Upper lobe of left lung (tissue), 6 donors: ENCODE results near the gene VOPP1. TPM values are rescaled to one million over a fixed set of nuclear protein-coding genes. Genes with fewer than 3 reads are reported as not detected.
"Not testable (repeated sequence)": the region's sequence is repeated elsewhere in the genome, so short reads cannot be mapped to it uniquely, and the experiment has no call there.

Experiments
- ATAC-seq, 2 donors: fragments of 200-7000 bp; cut with Tn5 transposase; one replicate each; pipeline ENCODE4 v1.9.1; 2022; ENCODE audit warnings: mild to moderate bottlenecking in 2 of 2, moderate library complexity in 2 of 2; ENCODE audit not compliant: low FRiP score in 2 of 2
- DNase-seq, 2 donors: peaks; one replicate each; pipeline ENCODE4 v3.0.0-alpha.2; 2019 to 2020
- H3K27ac ChIP-seq, 4 donors: fragments of 200-600 bp; sonication (generic); one replicate each; pipeline ENCODE4 v1.5.1; 2016 to 2019
- H3K27me3 ChIP-seq, 4 donors: fragments of 200-600 bp; sonication (generic); one replicate each; pipeline ENCODE4 v1.5.1; 2017 to 2019
- H3K36me3 ChIP-seq, 4 donors: fragments of 200-600 bp; sonication (generic); one replicate each; pipeline ENCODE4 v1.5.1; 2016 to 2019
- H3K4me1 ChIP-seq, 4 donors: fragments of 200-600 bp; sonication (generic); one replicate each; pipeline ENCODE4 v1.5.1; 2018 to 2019
- H3K4me3 ChIP-seq, 4 donors: fragments of 200-600 bp; sonication (generic); one replicate each; pipeline ENCODE4 v1.5.1; 2017 to 2019; ENCODE audit warnings: mild to moderate bottlenecking in 2 of 4, moderate library complexity in 1 of 4
- H3K9me3 ChIP-seq, 4 donors: fragments of 200-600 bp; sonication (generic); one replicate each; pipeline ENCODE4 v1.5.1; 2018 to 2019
- EP300 ChIP-seq, 4 donors: sonication (generic); formaldehyde crosslinking; IDR thresholded peaks; one replicate each; pipeline ENCODE4 v1.5.1; 2017; ENCODE audit warnings: antibody characterized with exemption in 4 of 4, control low read depth in 2 of 4
- POLR2A ChIP-seq, 4 donors: fragments of 450-650 bp; IDR thresholded peaks; one replicate each; pipeline ENCODE4 v1.5.1; 2016 to 2017; ENCODE audit warnings: antibody characterized with exemption in 4 of 4, mild to moderate bottlenecking in 2 of 4
- POLR2AphosphoS5 ChIP-seq, 2 donors: sonication (generic); formaldehyde crosslinking; IDR thresholded peaks; one replicate each; pipeline ENCODE4 v1.5.1; 2017; ENCODE audit warnings: antibody characterized with exemption in 2 of 2
- WGBS, 2 donors: methylation state at CpG; one replicate each; pipeline ENCODE4 v1.1.5; 2017 to 2018; 5-methylcytosine and 5-hydroxymethylcytosine counted together
- total RNA-seq, 6 donors: library from RNA; depleted of rRNA in 4 of 6; stranded (reverse); fragments of >200 nt in 4 of 6; gene quantifications; one replicate each; pipeline versions ENCODE4 v1.1.0 to v1.2.1, GENCODE V29; 2016 to 2021
- TF ChIP-seq, protein P1 (sequence below), 6 experiments: fragments of 450-650 bp in 4 of 6; fragments of 200-600 bp in 2 of 6; sonication (generic) in 2 of 6; IDR thresholded peaks; one replicate each; pipeline ENCODE4 v1.5.1; 2016 to 2019; ENCODE audit warnings: antibody characterized with exemption in 6 of 6
- donor health status: DM: no; HTN: no; CAD: no; lungs with moderate emphysema.
- donor health status: DM: no; HTN: yes; CAD: no; lungs with severe emphysema.

The VOPP1 gene
- total RNA-seq, 6 donors from 2014 or later = 27.2 to 67.6 (median 45.0) TPM

DNA sequence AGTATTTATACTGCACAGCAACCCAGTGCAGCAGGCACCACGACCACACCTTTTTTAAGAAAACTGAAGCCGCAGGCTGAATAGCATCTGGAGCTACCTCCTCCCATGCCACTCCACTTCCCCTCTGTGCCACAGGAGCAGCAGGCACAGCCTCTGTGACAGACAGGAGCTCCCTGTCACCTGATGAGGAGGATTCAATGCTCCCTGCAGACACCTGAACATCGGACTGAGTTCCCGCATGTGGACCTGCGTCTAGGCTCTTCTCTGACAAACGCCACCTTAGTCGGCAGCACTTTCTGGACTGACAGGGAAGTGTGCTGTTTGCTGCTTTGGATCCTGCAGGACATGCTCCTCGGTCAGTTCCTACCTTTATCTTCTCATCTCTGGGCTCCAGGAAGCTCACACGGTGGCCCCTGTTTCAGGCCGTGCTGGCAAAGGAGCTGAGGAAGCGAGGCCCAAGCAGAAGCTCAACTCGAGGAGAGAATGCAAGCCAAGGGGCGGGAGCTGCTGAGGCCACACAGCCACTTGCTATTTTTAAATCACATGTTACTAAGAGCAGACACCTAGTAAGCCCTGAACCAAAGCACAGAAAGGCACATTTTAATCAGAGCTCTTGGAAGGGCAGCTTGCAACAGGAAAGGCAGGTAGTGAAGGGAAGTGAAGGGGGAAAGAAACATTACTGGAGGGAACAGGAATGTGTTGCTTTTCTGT lies 56.6 kb downstream of the VOPP1 start:
- no peak for ATAC-seq
- DNase-seq = no peak
- Histone ChIP-seq H3K4me1 (peaks cover 0 to 10% (median 6%) of the 10 kb centered on the region in 4 donors), H3K27ac (no peak overlapping the region), H3K27me3 (no peaks in the 10 kb centered on the region), H3K4me3 (no peak overlapping the region), H3K36me3 (peaks cover 0 to 45% (median 11%) of the 10 kb centered on the region in 4 donors), H3K9me3 (no peaks in the 10 kb centered on the region)
- TF ChIP-seq POLR2A (IDR thresholded peaks at IDR 0.05) (no peak), EP300 (IDR thresholded peaks at IDR 0.05) (no peak), POLR2AphosphoS5 (IDR thresholded peaks at IDR 0.05) (no peak)
- TF ChIP-seq, protein P1, sequence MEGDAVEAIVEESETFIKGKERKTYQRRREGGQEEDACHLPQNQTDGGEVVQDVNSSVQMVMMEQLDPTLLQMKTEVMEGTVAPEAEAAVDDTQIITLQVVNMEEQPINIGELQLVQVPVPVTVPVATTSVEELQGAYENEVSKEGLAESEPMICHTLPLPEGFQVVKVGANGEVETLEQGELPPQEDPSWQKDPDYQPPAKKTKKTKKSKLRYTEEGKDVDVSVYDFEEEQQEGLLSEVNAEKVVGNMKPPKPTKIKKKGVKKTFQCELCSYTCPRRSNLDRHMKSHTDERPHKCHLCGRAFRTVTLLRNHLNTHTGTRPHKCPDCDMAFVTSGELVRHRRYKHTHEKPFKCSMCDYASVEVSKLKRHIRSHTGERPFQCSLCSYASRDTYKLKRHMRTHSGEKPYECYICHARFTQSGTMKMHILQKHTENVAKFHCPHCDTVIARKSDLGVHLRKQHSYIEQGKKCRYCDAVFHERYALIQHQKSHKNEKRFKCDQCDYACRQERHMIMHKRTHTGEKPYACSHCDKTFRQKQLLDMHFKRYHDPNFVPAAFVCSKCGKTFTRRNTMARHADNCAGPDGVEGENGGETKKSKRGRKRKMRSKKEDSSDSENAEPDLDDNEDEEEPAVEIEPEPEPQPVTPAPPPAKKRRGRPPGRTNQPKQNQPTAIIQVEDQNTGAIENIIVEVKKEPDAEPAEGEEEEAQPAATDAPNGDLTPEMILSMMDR (IDR thresholded peaks at IDR 0.05) = no peak
- 54 to 65% methylated on average over 13 of the region's 13 CpGs for WGBS, 2 donors

DNA sequence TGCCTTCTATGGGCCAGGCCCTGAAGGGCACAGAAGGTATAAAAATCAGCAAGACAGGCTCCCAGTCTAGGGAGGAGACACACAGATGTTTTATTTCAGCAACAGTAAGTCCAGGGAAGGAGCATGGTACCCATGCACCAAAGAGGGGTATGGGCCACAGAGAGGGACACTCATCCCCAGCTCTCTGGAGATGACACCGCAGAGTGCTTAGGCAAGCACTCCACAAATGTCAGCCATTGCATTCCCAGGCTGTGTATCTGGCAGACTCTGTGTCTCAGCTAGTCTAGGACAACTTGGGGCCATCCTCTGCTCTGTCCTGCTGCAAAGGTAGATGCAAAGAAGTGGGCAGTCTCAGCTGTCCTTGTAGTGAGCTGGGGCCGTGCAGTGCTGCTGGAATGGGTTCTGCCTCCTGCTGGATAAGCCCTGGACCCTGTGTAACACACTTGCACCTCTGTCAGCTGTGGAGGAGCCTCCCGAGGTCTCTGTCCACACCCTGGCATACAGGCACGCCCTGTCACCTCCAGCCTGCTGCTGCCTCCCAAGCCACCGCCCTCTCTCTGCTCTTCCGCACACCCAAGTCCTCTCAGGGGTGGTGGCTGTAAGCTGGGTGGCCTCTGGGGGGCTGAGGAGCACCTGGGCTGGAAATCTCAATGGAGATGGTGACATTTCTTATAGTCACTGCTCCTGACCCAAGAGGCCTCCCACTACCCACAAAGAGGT lies 57.6 kb downstream of the VOPP1 start:
- WGBS, 2 donors = 99% methylated on average over 6 of the region's 6 CpGs; no CpG with 5 or more reads in 1 of the 2 donors
- Histone ChIP-seq H3K4me3 (no peak overlapping the region), H3K4me1 (peaks cover 0 to 10% (median 6%) of the 10 kb centered on the region in 4 donors), H3K9me3 (no peaks in the 10 kb centered on the region), H3K27ac (no peak overlapping the region), H3K27me3 (no peaks in the 10 kb centered on the region), H3K36me3 (peaks cover 0 to 41% (median 10%) of the 10 kb centered on the region in 4 donors)
- TF ChIP-seq EP300 (IDR thresholded peaks at IDR 0.05) = no peak
- DNase-seq (no peak), ATAC-seq (peak in 1 of 2 donors; percentile 16)

- DNase-seq = no peak
- Histone ChIP-seq H3K4me3 (no peak overlapping the region), H3K4me1 (peaks cover 0 to 14% (median 6%) of the 10 kb centered on the region in 4 donors), H3K36me3 (peaks cover 0 to 33% (median 8%) of the 10 kb centered on the region in 4 donors), H3K9me3 (no peaks in the 10 kb centered on the region), H3K27me3 (no peaks in the 10 kb centered on the region), H3K27ac (no peak overlapping the region)
- 96 to 98% methylated on average over 5 of the region's 5 CpGs for WGBS, 2 donors
- no peak for ATAC-seq
- no peak for TF ChIP-seq POLR2AphosphoS5 (IDR thresholded peaks at IDR 0.05)
Measured at GRCh38 chr7:55513868-55514267, 58.4 kb downstream of the VOPP1 start.

DNA sequence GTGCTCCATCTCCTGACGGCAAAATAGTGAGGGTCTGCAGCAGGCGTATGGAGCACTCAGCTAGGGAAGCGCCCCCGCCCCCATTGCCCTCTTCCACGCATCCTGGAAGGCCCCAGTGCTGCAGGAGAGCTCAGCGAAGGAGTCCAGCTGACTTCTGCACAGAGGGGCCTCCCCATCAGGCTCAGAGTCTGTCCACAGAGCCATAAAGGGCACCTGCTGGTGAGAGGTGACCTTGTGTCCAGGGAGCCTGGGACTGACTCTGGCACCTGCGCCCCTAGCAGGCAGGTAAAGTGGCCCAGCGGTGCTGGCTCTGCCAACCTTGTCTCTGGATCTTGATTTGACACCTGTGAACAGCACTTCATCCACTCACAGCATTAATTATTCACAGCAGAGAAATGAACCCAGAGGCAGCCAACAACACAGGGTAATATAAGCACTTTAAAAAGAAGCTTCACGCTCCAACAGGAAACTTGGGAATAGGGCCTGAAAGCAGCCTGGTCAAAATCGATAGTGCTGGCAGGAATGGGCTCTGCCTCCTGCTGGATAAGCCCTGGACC lies 59.6 kb downstream of the VOPP1 start:
- no peak overlapping the region for H3K27ac ChIP-seq
- 94 to 95% methylated on average over 8 to 10 of the region's 10 CpGs for WGBS, 2 donors
- peak in 1 of 2 donors; percentile 9 for ATAC-seq
- H3K27me3 ChIP-seq = no peaks in the 10 kb centered on the region
- H3K4me3 ChIP-seq = no peak overlapping the region
- H3K36me3 ChIP-seq = peaks cover 0 to 24% (median 6%) of the 10 kb centered on the region in 4 donors
- H3K9me3 ChIP-seq = no peaks in the 10 kb centered on the region
- TF ChIP-seq POLR2AphosphoS5 (IDR thresholded peaks at IDR 0.05) = no peak
- TF ChIP-seq, protein P1 (IDR thresholded peaks at IDR 0.05) = no peak
- no peak for TF ChIP-seq POLR2A (IDR thresholded peaks at IDR 0.05)
- TF ChIP-seq EP300 (IDR thresholded peaks at IDR 0.05) = no peak
- DNase-seq = no peak
- peaks cover 0 to 14% (median 6%) of the 10 kb centered on the region in 4 donors for H3K4me1 ChIP-seq

- peaks cover 0 to 15% (median 0%) of the 10 kb centered on the region in 4 donors for H3K36me3 ChIP-seq
- TF ChIP-seq, protein P1 (IDR thresholded peaks at IDR 0.05) = no peak
- TF ChIP-seq POLR2AphosphoS5 (IDR thresholded peaks at IDR 0.05) (no peak), EP300 (IDR thresholded peaks at IDR 0.05) (no peak), POLR2A (IDR thresholded peaks at IDR 0.05) (no peak)
- H3K9me3 ChIP-seq = no peaks in the 10 kb centered on the region
- WGBS, 2 donors = 89 to 100% methylated on average over 3 of the region's 3 CpGs
- H3K27me3 ChIP-seq = no peaks in the 10 kb centered on the region
- H3K4me3 ChIP-seq = no peak overlapping the region
- ATAC-seq = peak in 1 of 2 donors; percentile 23
- no peak overlapping the region for H3K27ac ChIP-seq
- peaks cover 0 to 4% (median 0%) of the 10 kb centered on the region in 4 donors for H3K4me1 ChIP-seq
- no peak for DNase-seq
Measured at GRCh38 chr7:55510621-55511020, 61.7 kb downstream of the VOPP1 start.

DNA sequence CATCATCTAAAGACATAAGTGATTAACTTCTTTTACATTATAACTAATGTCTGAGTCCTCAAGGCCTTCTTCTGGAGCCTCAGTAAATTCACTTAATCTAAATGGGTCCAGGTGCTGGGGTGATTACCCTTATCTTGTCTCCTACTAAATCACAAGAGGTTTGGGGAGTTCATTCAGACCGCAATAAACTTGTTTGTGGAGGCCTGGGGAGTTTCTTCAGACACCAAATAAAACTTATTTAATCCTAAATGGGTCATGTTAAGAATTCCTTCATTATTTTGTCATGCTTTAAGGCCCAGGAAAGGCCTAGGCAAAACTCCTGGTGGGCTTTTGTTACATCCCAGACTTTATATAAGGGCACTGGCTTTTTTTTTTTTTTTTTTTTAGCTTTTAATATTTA lies 62.1 kb downstream of the VOPP1 start:
- DNase-seq, ATAC-seq, H3K4me3 ChIP-seq, H3K4me1 ChIP-seq, H3K9me3 ChIP-seq, H3K27me3 ChIP-seq, H3K27ac ChIP-seq: not testable (repeated sequence)
- peaks cover 0 to 11% (median 0%) of the 10 kb centered on the region in 4 donors for H3K36me3 ChIP-seq
- 100% methylated on average over 1 of the region's 1 CpG for WGBS, 2 donors
